Trophoblast cell (in vitro differentiated cells and primary cell): ENCODE data around the gene ZNF747.
"Not testable (repeated sequence)": the region's sequence is repeated elsewhere in the genome, so short reads cannot be mapped to it uniquely, and the experiment has no call there.

Experiments
- DNase-seq, 2 donors: peaks; one replicate each; pipeline ENCODE4 v3.0.0-alpha.2; 2016
- H2AFZ ChIP-seq: 2 replicates; pipeline ENCODE4 v1.6.1; 2013; ENCODE audit warnings: low read length, moderate library complexity, mild to moderate bottlenecking; ENCODE audit not compliant: insufficient read depth, poor library complexity
- H2AK5ac ChIP-seq: 2 replicates; pipeline ENCODE4 v1.6.1; 2013; ENCODE audit warnings: mild to moderate bottlenecking, low read length
- H2BK120ac ChIP-seq: 2 replicates; pipeline ENCODE4 v1.6.1; 2013; ENCODE audit warnings: low read length, mild to moderate bottlenecking, moderate library complexity; ENCODE audit not compliant: insufficient read depth, poor library complexity
- H2BK12ac ChIP-seq: 2 replicates; pipeline ENCODE4 v1.6.1; 2013; ENCODE audit warnings: mild to moderate bottlenecking, low read length, moderate library complexity
- H2BK5ac ChIP-seq: 2 replicates; pipeline ENCODE4 v1.6.1; 2013; ENCODE audit warnings: low read length, low read depth, moderate library complexity, mild to moderate bottlenecking; ENCODE audit not compliant: poor library complexity
- H3K14ac ChIP-seq: 2 replicates; pipeline ENCODE4 v1.6.1; 2013; ENCODE audit warnings: mild to moderate bottlenecking, low read length
- H3K18ac ChIP-seq: 2 replicates; pipeline ENCODE4 v1.6.1; 2013; ENCODE audit warnings: mild to moderate bottlenecking, low read length
- H3K23ac ChIP-seq: 2 replicates; pipeline ENCODE4 v1.6.1; 2013; ENCODE audit warnings: low read length
- H3K27ac ChIP-seq: 2 replicates; pipeline ENCODE4 v1.5.1; 2013; ENCODE audit warnings: low read depth, mild to moderate bottlenecking, inconsistent platforms, low read length, moderate library complexity
- H3K27me3 ChIP-seq: 2 replicates; pipeline ENCODE4 v1.6.1; 2013; ENCODE audit warnings: inconsistent platforms, mild to moderate bottlenecking, low read length, moderate library complexity; ENCODE audit not compliant: insufficient read depth
- H3K36me3 ChIP-seq, 2 experiments: 1 replicate in 1 of 2; 2 replicates in 1 of 2; pipeline ENCODE4 v1.6.1; 2013; ENCODE audit warnings: low read length in 2 of 2, mild to moderate bottlenecking in 2 of 2, moderate library complexity in 1 of 2; ENCODE audit not compliant: insufficient read depth in 2 of 2, control insufficient read depth in 1 of 2
- H3K4ac ChIP-seq: 2 replicates; pipeline ENCODE4 v1.6.1; 2013; ENCODE audit warnings: low read depth, mild to moderate bottlenecking, low read length, moderate library complexity
- H3K4me1 ChIP-seq, 2 experiments: 1 replicate in 1 of 2; 2 replicates in 1 of 2; pipeline ENCODE4 v1.6.1; 2013; ENCODE audit warnings: low read length in 2 of 2, mild to moderate bottlenecking in 2 of 2, moderate library complexity in 1 of 2; ENCODE audit not compliant: insufficient read depth in 2 of 2, control insufficient read depth in 1 of 2
- H3K4me2 ChIP-seq: 2 replicates; pipeline ENCODE4 v1.6.1; 2013; ENCODE audit warnings: inconsistent platforms, mild to moderate bottlenecking, low read length, moderate library complexity
- H3K4me3 ChIP-seq: 2 replicates; pipeline ENCODE4 v1.5.1; 2013; ENCODE audit warnings: mild to moderate bottlenecking, low read depth, low read length, inconsistent platforms
- H3K79me1 ChIP-seq: one replicate; pipeline ENCODE4 v1.6.1; 2013; ENCODE audit warnings: low read length
- H3K79me2 ChIP-seq: 2 replicates; pipeline ENCODE4 v1.6.1; 2013; ENCODE audit warnings: low read length, mild to moderate bottlenecking; ENCODE audit not compliant: control insufficient read depth, insufficient read depth, poor library complexity
- H3K9ac ChIP-seq: 2 replicates; pipeline ENCODE4 v1.6.1; 2013; ENCODE audit warnings: mild to moderate bottlenecking, low read length
- H3K9me3 ChIP-seq: 2 replicates; pipeline ENCODE4 v1.6.1; 2013; ENCODE audit warnings: low read depth, mild to moderate bottlenecking, control low read depth, inconsistent platforms, low read length; ENCODE audit not compliant: insufficient read depth
- H4K12ac ChIP-seq: 2 replicates; pipeline ENCODE4 v1.6.1; 2013; ENCODE audit warnings: low read depth, mild to moderate bottlenecking, low read length, moderate library complexity
- H4K8ac ChIP-seq: 2 replicates; pipeline ENCODE4 v1.6.1; 2013; ENCODE audit warnings: low read depth, mild to moderate bottlenecking, low read length, moderate library complexity
- H4K91ac ChIP-seq: one replicate; pipeline ENCODE4 v1.6.1; 2013; ENCODE audit warnings: low read depth, mild to moderate bottlenecking, low read length, moderate library complexity
- WGBS: extraction: QIAGEN DNeasy Blood & Tissue Kit; methylation state at CpG from one replicate; pipeline ENCODE4 v1.1.7; 2013; ENCODE audit warnings: missing lambda C conversion rate; ENCODE audit not compliant: insufficient read length, insufficient coverage; ENCODE audit errors: extremely low coverage; 5-methylcytosine and 5-hydroxymethylcytosine counted together

ZNF747 gene

DNA sequence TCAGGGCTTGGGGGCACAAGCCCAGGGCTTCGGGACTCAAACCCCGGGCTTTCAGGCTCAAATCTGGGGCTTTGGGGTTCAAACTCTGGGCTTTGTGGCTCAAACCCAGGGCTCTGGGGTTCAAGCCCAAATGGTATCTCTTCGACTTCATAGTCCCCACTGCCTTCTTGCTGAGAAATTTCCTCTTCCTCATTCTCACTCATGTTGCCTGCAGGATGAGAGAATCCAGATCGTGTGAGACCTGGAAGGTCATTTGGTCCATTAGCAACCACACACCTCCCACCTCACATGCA lies 8.9 kb downstream of the ZNF747 start:
- Histone ChIP-seq H3K4ac (no peak overlapping the region), H4K8ac (no peak overlapping the region), H2AK5ac (no peak overlapping the region), H3K79me1 (peaks cover 11% of the 10 kb centered on the region), H3K18ac (no peak overlapping the region), H2BK5ac (no peak overlapping the region), H4K91ac (peak overlapping the region; percentile 89), H3K27me3 (no peaks in the 10 kb centered on the region), H3K4me2 (peak overlapping the region; percentile 94), H3K4me1 (peaks cover 3 to 14% of the 10 kb centered on the region in 2 experiments), H3K23ac (no peak overlapping the region), H2BK12ac (no peak overlapping the region), H3K9me3 (peaks cover 1% of the 10 kb centered on the region), H2AFZ (peak overlapping the region; percentile 71), H3K36me3 (peaks cover 11 to 14% of the 10 kb centered on the region in 2 experiments), H3K14ac (no peak overlapping the region), H3K79me2 (peaks cover 6% of the 10 kb centered on the region), H3K9ac (no peak overlapping the region), H3K27ac (no peak overlapping the region), H2BK120ac (no peak overlapping the region), H4K12ac (peak overlapping the region; percentile 24), H3K4me3 (peak overlapping the region; percentile 84)
- no CpG with 5 or more reads among the region's 4 CpGs for WGBS
- DNase-seq, result no peak

DNA sequence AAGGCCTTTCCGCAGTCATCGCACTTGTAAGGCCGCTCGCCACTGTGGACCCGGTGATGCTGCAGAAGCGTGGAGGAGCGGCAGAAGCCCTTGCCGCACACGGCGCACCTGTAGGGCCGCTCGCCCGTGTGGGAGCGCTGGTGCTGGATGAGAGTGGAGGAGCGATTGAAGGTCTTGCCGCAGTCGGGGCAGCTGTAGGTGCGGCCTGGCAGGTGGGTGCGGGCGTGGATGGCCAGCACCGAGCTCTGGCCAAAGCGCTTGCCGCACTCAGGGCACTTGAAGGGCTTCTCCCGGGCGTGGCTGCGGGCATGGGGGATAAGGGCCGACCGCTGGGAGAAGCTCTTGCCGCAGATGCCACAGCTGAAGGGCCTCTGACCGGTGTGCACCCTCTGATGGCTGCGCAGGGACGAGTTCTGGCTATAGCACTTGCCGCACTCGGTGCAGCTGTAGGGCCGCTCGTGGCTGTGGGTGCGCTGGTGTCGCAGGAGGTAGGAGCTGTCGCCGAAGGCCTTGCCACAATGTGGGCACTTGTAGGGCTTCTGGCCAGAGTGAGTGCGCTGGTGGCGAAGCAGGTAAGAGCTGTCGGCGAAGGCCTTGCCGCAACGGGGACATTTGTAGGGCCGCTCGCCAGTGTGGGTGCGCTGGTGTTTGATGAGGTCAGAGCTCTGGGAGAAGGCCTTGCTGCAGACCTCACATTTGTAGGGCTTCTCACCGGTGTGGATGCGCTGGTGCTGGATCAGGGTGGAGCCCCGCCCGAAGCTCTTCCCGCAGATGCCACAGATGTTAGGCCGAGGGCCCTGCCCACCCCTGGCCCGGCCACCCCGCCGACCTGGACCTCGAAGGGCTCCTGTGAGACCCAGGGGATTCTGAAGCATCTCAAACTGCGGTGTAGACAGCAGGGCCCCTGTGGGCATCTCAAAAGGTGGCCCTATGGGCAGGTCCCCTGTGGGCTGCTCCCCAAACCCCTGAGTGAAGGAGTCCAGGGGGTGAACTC lies 9.8 kb downstream of the ZNF747 start:
- no peak overlapping the region for H3K14ac ChIP-seq

DNA sequence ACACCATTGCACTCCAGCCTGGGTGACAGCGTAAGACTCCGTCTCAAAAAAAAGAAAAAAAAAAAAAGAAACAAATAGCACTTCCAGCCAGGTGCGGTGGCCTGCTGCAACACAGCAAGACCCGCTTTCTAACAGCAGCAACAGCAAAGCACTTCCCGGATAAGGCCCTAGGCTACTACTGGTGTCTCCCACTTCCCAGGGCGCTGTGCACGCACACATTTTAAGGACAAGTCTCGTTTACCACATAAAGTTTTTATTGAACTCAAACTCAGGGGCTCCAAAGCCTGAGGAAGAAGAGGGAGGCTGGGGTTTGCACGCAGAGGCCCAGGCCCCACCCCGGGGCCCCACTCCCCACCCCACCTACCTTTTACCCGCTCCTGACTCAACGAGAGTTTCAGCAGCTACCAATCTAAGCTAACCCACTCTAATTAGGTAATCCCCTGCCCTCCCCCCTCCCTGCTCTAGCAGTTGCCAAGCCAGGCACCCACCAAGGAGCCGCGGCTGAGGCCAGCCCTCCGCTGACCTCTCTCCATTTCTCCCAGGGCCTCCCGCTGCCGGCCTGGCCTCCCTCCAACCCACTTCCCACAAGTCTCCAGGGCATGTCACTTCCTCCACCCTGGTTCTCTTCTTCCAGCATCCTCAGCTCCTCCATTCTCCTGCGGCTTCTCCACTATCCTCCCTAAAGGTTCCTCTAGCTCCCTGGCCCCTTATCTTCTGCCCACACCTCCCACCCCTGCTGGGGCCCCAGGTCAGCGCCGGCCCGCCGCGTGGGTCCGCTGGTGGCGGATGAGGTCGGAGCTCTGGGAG lies 10.7 kb downstream of the ZNF747 start:
- H2AK5ac ChIP-seq, result no peak overlapping the region
- H3K4me2 ChIP-seq, result no peak overlapping the region
- H3K4me1 ChIP-seq, result peaks cover 3 to 11% of the 10 kb centered on the region in 2 experiments
- H4K12ac ChIP-seq, result no peak overlapping the region
- no peak overlapping the region for H3K9ac ChIP-seq
- H3K79me1 ChIP-seq, result peaks cover 11% of the 10 kb centered on the region
- DNase-seq, result no peak
- H3K4ac ChIP-seq, result no peak overlapping the region
- no peak overlapping the region for H2BK120ac ChIP-seq
- H2AFZ ChIP-seq, result no peak overlapping the region
- no peak overlapping the region for H4K91ac ChIP-seq
- peaks cover 9 to 14% of the 10 kb centered on the region in 2 experiments for H3K36me3 ChIP-seq
- no CpG with 5 or more reads among the region's 26 CpGs for WGBS
- no peak overlapping the region for H3K27ac ChIP-seq
- H3K9me3 ChIP-seq, result peaks cover 1% of the 10 kb centered on the region
- no peak overlapping the region for H3K4me3 ChIP-seq
- no peak overlapping the region for H3K23ac ChIP-seq
- H3K27me3 ChIP-seq, result no peaks in the 10 kb centered on the region
- no peak overlapping the region for H3K18ac ChIP-seq
- H2BK5ac ChIP-seq, result no peak overlapping the region
- no peak overlapping the region for H3K14ac ChIP-seq
- no peak overlapping the region for H4K8ac ChIP-seq
- peaks cover 6% of the 10 kb centered on the region for H3K79me2 ChIP-seq
- no peak overlapping the region for H2BK12ac ChIP-seq

More for the DNA sequence above, 9.8 kb downstream of the ZNF747 start:
- WGBS, result no CpG with 5 or more reads among the region's 60 CpGs
- Histone ChIP-seq H3K23ac (no peak overlapping the region), H3K27me3 (no peaks in the 10 kb centered on the region), H3K4ac (no peak overlapping the region), H3K27ac (no peak overlapping the region), H3K36me3 (peaks cover 9 to 14% of the 10 kb centered on the region in 2 experiments), H4K91ac (no peak overlapping the region), H3K79me1 (peaks cover 11% of the 10 kb centered on the region), H3K4me3 (no peak overlapping the region), H2BK120ac (no peak overlapping the region), H2BK5ac (no peak overlapping the region), H2BK12ac (no peak overlapping the region), H3K9ac (no peak overlapping the region), H3K4me2 (no peak overlapping the region), H3K9me3 (peaks cover 1% of the 10 kb centered on the region), H3K79me2 (peaks cover 6% of the 10 kb centered on the region), H3K4me1 (peaks cover 3 to 11% of the 10 kb centered on the region in 2 experiments), H3K18ac (no peak overlapping the region), H4K8ac (no peak overlapping the region), H4K12ac (no peak overlapping the region), H2AFZ (no peak overlapping the region), H2AK5ac (no peak overlapping the region)
- DNase-seq, result no peak

DNA sequence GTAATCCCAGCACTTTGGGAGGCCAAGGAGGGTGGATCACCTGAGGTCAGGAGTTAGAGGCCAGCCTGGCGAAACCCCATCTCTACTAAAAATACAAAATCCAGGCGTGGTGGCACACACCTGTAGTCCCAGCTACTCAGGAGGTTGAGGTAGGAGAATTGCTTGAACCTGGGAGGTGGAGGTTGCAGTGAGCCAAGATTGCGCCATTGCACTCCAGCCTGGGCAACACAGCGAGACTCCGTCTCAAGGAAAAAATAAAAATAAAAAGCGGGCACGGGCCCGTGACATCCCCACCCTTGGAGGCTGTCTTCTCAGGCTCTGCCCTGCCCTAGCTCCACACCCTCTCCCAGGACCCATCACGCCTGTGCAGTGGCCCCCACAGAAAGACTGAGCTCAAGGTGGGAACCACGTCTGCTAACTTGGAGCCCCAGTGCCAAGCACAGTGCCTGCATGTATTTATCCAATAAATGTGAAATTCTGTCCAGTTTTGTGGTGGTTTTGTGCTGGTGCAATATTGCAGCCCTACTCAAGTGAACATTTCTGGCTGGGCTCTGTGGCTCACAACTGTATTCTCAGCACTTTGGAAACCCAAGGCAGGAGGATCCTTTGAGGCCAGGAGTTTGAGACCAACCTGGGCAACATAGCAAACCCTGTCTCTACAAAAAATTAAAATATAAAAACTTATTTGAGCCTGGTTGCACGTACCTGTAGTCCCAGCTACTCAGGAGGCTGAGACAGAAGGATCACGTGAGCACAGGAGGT lies 11.8 kb downstream of the ZNF747 start:
- not testable (repeated sequence) for H3K18ac ChIP-seq, H3K4ac ChIP-seq, H4K91ac ChIP-seq, DNase-seq, H3K79me2 ChIP-seq, H3K14ac ChIP-seq, H3K9me3 ChIP-seq, H2BK12ac ChIP-seq, H3K4me1 ChIP-seq, H2AK5ac ChIP-seq, H2BK5ac ChIP-seq, H2BK120ac ChIP-seq, H4K12ac ChIP-seq, H3K27ac ChIP-seq, H3K27me3 ChIP-seq, H2AFZ ChIP-seq, H3K9ac ChIP-seq, H3K4me2 ChIP-seq, H4K8ac ChIP-seq, H3K4me3 ChIP-seq, H3K23ac ChIP-seq
- no CpG with 5 or more reads among the region's 12 CpGs for WGBS
- H3K79me1 ChIP-seq, result peaks cover 11% of the 10 kb centered on the region
- H3K36me3 ChIP-seq, result peaks cover 9 to 14% of the 10 kb centered on the region in 2 experiments
